Stimulated activated CD8-positive, alpha-beta memory T cell treated with anti-CD3 and anti-CD28 coated beads, Interleukin-4, amount 100 ng/mL, for 4 hours (primary cell): ENCODE data around the gene TRAF3IP1.
"Not testable (repeated sequence)": the region's sequence is repeated elsewhere in the genome, so short reads cannot be mapped to it uniquely, and the experiment has no call there.

Experiments used
- DNase-seq, 2 donors: peaks; one replicate each; pipeline ENCODE4 v3.0.0-alpha.2; 2020; ENCODE audit warnings: low read depth in 2 of 2, low spot score in 1 of 2

TRAF3IP1 gene

GRCh38 chr2:238405217-238405555, 84.9 kb downstream of the TRAF3IP1 start:
- not testable (repeated sequence) for DNase-seq

DNA sequence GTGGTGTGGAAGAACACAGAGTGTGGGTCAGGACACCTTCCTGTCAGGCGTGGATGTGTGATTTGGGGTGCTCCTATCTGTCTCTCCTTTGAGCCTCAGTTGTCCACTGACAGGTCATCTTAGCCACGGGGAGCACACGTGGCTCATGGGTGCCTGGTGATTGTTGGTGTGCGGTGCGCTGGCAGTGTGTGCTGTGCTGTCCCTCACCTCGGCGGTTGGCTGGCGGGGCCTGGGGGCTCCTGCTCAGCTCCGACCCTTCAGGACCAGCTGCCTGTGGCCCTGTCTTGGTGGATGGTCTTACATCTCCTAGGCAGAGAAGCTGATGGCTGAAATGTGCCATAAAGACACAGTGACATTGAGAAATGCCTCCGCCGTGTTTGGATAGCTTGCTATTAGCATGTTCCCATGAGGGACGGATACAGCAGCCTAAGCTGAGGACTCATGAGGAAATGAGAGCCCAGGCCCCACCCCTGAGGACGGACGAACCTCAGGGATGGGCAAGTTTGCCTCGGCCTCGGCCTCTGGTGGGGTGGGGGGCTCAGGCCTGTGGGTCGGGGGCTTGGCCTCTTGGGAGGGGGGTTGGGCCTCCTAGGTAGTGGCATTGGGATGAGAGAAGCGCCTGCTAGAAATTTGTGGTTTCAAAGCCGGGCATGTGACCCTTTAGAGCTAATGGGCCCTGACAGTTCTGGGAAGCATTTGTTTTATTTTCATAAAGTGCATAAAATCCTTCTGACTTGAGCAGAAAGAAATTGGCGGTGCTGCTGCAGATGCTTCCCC, 86.1 kb downstream of the TRAF3IP1 start:
- no peak for DNase-seq

DNA sequence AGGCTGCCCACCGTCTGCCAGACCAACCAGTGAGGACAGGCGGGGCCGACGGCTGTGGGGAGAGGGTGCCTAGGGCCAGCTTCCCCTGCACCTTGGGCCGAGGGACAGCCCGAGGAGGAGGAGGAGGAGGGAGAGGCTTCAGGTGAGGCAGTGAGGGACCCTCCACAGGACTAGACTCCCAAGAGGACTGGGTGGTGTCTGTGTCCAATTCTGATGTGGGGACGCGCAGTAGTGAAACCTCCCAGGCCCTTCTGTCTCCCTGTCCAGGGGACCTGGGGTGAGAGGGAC, 86.6 kb downstream of the TRAF3IP1 start:
- no peak for DNase-seq

- DNase-seq, result no peak
Observed at GRCh38 chr2:238407566-238407965, 87.2 kb downstream of the TRAF3IP1 start.

- DNase-seq, result no peak
Observed at GRCh38 chr2:238408615-238409340, 88.5 kb downstream of the TRAF3IP1 start.

DNA sequence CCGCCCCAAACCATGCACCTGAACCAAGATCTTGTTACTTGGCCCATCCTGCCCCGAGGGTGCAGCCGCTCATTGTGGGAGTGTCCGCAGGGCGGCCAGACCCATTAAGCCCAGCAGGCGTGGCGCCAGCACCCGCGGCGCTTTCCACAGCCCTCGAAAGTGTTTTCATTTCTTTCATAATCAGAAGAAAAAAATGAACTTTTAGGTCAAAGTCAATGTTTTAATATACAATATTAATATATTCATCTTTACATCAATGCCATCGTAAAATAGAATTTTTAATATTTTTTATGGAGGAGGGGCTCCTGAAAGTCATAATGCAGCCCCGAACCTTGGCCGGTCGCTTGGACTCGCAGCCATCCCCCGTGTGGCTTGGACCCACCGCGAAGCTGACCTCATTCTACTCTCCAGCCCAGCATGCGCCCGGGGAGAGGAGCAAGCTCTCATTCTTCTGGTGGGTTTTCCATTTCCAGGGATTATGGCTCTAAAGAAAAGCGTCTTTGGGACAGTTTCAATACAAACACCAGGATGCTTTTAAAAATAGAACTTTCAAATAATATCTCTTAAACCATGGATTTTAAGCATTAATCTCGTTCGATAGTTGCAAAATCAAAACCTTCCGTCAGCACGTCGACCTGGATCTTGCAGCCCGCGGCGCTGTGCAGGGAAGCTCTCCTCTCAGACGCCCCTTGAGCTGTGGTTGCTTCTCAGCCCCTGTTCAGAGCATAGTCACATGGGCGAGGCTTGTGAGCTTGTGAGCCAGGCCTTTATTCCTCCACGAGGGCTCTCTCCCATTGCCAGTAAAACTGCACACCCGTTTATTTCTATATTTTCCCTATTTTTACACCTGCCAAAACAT, 89.3 kb downstream of the TRAF3IP1 start:
- no peak for DNase-seq

- DNase-seq, result no peak
Observed at GRCh38 chr2:238412067-238412767, 91.9 kb downstream of the TRAF3IP1 start.

DNA sequence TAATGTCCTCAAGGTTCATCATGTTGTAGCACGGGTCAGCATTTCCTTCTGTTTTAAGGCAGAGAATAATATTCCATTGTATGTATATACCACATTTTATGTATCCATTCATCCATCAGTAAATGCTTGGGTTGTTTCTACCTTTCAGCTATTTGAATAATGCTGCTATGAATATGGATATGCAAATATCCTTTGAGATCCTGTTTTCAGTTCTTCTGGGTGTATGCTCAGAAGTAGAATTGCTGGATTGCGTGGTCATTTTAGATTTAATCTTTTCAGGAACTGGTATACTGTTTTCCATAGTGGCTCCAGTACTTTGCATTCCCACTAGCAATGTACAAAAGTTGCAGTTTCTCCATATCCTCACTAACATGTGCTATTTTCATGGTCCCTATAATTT, 93.0 kb downstream of the TRAF3IP1 start:
- no peak for DNase-seq

DNA sequence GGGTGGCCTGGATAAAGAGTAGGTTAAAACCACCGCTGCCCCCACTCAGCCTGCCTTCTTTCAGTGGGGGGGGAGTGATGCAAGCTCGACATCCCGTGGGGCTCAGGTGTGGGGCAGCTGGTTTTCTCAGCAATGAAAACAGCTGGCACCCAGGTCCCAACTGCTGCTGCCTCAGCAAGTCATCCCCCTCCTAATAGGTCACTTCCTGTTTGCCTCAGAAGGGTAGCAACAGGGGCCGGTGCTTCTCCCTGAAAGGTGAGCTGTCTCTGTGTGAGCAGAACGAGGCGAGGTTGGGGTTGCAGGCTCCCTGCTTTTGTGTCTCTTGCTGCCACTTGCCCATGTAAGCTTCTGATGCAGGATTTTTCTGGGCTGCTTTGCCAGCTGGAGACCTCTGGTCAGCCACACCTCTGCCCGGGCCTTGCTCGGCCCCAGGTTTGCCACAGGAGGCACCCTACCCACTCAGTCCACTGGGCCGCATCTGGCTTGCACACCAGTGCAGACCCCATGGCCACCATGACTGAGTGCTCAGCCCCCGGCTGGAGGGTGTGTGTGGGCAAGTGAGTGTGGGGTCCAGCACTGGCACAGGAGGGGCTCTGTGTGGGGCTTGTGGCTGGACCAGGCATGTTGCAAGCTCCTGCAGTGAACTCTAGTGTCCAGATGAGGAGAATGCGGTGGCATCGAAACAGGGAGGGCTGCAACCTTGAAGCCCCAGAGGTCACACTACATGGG, 94.9 kb downstream of the TRAF3IP1 start:
- DNase-seq, result no peak

GRCh38 chr2:238415893-238416292, 95.6 kb downstream of the TRAF3IP1 start:
- DNase-seq, result no peak

GRCh38 chr2:238418196-238418998, 98.1 kb downstream of the TRAF3IP1 start:
- DNase-seq, result no peak

GRCh38 chr2:238418999-238419546, 98.8 kb downstream of the TRAF3IP1 start:
- no peak for DNase-seq

GRCh38 chr2:238420442-238420841, 100.1 kb downstream of the TRAF3IP1 start:
- no peak for DNase-seq

- DNase-seq, result no peak
Observed at GRCh38 chr2:238420878-238421694, 100.8 kb downstream of the TRAF3IP1 start.

DNA sequence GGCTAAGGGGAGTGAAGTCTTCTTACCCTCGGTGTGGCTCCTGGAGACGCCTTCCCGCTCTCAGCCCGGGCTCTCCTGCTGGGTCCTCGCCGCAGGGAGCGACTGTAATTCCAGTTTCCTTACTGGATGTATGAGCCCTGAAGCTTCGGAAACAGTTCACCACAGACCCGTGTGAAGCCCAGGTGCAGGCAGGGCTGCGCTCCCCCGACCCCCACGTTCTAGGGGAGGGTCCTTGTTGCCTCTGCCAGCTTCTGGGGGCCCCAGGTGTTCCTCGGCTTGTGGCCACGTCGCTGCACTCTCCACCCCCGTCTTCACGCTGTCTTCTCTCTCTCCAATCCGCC, 101.3 kb downstream of the TRAF3IP1 start:
- DNase-seq, result no peak

- DNase-seq, result no peak
Observed at GRCh38 chr2:238422285-238422684, 102.0 kb downstream of the TRAF3IP1 start.

GRCh38 chr2:238422940-238423339, 102.6 kb downstream of the TRAF3IP1 start:
- DNase-seq, result no peak

- DNase-seq, result no peak
Observed at GRCh38 chr2:238423561-238424312, 103.4 kb downstream of the TRAF3IP1 start.
